ENCODE measurements around the gene ALOX12B. TPM values are rescaled to one million over a fixed set of nuclear protein-coding genes. Genes with fewer than 3 reads are reported as not detected.
A peak's percentile ranks its signal among the peaks of the same experiment; 100 is the strongest.

The ALOX12B gene
- total and polyA plus RNA-seq, 8 donors: 0.16 to 0.31 TPM; not detected in 6

DNA sequence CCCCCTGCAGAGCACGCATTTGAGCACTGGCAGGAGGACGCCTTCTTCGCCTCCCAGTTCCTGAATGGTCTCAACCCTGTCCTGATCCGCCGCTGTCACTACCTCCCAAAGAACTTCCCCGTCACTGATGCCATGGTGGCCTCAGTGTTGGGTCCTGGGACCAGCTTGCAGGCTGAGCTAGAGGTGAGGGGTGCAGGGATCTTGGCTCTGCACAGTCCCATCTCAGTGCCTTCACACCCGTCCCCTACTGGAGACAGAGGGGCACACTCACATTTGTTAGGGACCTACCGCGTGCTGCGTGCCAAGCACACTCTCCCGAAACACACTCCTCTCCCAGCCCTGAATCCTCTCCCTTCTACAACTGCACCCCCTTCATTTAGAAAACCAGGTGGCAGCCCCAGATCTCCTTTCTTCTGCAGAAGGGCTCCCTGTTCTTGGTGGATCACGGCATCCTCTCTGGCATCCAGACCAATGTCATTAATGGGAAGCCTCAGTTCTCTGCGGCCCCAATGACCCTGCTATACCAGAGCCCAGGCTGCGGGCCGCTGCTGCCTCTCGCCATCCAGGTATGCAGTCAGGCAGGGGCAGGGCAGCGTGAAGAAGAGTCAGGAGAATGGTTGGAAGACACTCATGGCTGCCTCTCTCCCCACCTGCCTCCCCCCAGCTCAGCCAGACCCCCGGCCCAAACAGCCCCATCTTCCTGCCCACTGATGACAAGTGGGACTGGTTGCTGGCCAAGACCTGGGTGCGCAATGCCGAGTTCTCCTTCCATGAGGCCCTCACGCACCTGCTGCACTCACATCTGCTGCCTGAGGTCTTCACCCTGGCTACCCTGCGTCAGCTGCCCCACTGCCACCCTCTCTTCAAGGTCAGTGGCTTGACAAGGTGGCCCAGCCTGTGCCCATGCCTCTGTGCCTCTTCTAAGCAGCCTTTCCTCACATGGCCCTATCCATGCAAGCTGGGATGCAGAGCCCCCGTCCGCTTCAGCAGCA lies 42.4 kb downstream of the ALOX12B start:
- DNase-seq (no peak), ATAC-seq (no peak), FAIRE-seq (no peak)
- WGBS, 2 donors: 73 to 78% methylated on average over 24 of the region's 24 CpGs
- no peaks in the 10 kb centered on the region for H3K27me3 ChIP-seq
- intact Hi-C loops (cut with DNase I): no loop called here
- H3K36me3 ChIP-seq: no peaks in the 10 kb centered on the region
- no peaks in the 10 kb centered on the region for H3K9me3 ChIP-seq
- H3K4me3 ChIP-seq: no peak overlapping the region
- no peaks in the 10 kb centered on the region for H3K4me1 ChIP-seq
- no peak overlapping the region for H3K27ac ChIP-seq
- TF ChIP-seq, protein P1, sequence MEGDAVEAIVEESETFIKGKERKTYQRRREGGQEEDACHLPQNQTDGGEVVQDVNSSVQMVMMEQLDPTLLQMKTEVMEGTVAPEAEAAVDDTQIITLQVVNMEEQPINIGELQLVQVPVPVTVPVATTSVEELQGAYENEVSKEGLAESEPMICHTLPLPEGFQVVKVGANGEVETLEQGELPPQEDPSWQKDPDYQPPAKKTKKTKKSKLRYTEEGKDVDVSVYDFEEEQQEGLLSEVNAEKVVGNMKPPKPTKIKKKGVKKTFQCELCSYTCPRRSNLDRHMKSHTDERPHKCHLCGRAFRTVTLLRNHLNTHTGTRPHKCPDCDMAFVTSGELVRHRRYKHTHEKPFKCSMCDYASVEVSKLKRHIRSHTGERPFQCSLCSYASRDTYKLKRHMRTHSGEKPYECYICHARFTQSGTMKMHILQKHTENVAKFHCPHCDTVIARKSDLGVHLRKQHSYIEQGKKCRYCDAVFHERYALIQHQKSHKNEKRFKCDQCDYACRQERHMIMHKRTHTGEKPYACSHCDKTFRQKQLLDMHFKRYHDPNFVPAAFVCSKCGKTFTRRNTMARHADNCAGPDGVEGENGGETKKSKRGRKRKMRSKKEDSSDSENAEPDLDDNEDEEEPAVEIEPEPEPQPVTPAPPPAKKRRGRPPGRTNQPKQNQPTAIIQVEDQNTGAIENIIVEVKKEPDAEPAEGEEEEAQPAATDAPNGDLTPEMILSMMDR (IDR thresholded peaks at IDR 0.05): no peak

DNA sequence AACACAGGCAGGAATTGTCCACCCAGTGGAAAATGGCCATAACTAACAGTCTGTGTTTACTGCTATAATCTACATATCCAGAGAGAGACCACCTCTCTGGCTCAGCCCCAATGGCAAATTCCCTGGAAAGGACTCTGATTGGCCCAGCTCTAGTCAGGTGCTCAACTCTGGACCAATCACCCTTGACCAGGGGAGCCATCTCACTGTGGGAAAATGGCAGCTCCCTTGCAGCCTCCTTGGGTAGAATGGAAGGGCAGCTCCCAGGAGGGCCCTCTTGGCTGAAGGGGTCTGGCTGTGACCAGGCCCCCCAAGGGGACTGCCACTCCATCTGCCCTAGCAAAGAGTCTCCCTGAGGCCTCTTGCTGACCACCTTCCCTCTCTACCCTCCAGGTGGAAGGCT lies 45.5 kb downstream of the ALOX12B start:
- H3K36me3 ChIP-seq: no peaks in the 10 kb centered on the region
- H3K27ac ChIP-seq: no peak overlapping the region
- ATAC-seq (no peak), FAIRE-seq (no peak), DNase-seq (no peak)
- H3K4me1 ChIP-seq: no peaks in the 10 kb centered on the region
- no peaks in the 10 kb centered on the region for H3K9me3 ChIP-seq
- intact Hi-C loops (cut with DNase I): no loop called here
- no peak overlapping the region for H3K4me3 ChIP-seq
- peaks cover 0 to 5% (median 0%) of the 10 kb centered on the region in 4 donors for H3K27me3 ChIP-seq
- TF ChIP-seq, protein P1 (IDR thresholded peaks at IDR 0.05): no peak

DNA sequence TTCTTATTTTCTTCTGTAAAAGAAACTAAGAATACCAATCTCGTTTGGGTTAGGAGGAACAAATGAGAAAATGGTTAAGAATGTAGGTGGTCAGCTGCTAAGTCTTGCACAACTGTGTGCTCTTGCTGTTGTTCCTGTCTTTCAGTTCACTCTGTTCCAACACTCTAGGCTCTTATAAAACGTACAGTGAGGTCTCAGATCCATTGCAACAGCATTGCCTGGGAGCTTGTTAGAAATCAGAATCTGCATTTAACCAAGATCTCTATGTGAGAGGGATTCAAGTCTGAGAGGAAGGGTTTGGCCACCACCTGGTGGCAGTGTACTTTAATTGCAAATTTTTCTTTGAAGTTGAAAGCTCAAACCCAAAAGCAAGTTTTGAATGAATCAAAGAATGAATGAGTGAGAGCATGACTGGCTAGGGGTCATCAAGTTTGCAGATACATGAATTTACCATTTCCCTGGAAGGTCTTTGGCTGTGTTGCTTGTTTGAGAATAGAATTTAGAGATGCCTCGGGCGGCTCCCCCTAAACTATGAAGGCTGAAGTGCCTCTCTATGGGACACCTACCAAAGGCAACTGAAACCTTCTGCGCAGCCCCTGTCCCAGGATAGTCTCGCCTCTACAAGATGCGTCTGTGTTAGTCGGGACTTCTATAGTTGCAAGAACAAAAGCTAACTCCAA lies 46.1 kb downstream of the ALOX12B start:
- TF ChIP-seq, protein P1 (IDR thresholded peaks at IDR 0.05): peak in 2 of 4 donors; percentile 14 to 34
- Histone ChIP-seq H3K4me3 (no peak overlapping the region), H3K27me3 (peaks cover 0 to 5% (median 0%) of the 10 kb centered on the region in 4 donors), H3K27ac (peak overlapping the region in 1 of 4 donors; percentile 34), H3K4me1 (no peaks in the 10 kb centered on the region), H3K9me3 (no peaks in the 10 kb centered on the region), H3K36me3 (no peaks in the 10 kb centered on the region)
- intact Hi-C loops (cut with DNase I): no loop called here
- DNase-seq (no peak), ATAC-seq (peak in 3 of 4 donors; percentile 70 to 82 (median 71)), FAIRE-seq (no peak)
- 53 to 65% methylated on average over 8 of the region's 8 CpGs for WGBS, 2 donors

DNA sequence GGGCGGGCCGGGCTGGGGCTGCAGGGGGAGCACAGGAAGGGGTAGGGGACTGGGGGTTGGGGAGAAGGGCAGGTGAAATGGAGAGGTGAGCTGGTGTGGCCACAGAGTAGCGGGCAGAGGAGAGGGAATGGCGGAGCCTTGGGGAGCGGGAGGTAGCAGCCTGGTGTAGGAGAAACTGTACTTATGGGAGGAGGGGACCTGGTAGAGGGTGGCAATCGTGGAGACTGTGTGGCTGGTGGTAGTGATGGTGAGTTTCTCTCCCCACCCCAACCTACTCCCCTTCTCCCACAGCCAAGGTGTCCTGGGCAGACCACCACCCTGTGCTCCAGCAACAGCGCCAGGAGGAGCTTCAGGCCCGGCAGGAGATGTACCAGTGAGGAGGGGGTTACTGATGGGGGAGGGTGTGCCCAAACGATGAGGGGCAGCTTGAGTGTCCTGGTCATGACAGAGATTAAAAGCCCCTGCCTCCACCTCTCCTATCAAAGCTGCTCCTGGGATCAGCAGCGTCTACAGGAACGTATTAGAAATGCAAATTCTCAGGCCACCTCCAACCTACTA lies 47.8 kb downstream of the ALOX12B start:
- no peaks in the 10 kb centered on the region for H3K36me3 ChIP-seq
- FAIRE-seq (no peak), DNase-seq (no peak), ATAC-seq (no peak)
- H3K27ac ChIP-seq: no peak overlapping the region
- intact Hi-C loops (cut with DNase I): no loop called here
- TF ChIP-seq, protein P1 (IDR thresholded peaks at IDR 0.05): no peak
- no peaks in the 10 kb centered on the region for H3K9me3 ChIP-seq
- H3K4me3 ChIP-seq: no peak overlapping the region
- peaks cover 0 to 5% (median 0%) of the 10 kb centered on the region in 4 donors for H3K27me3 ChIP-seq
- WGBS, 2 donors: 49 to 58% methylated on average over 10 to 11 of the region's 11 CpGs
- H3K4me1 ChIP-seq: no peaks in the 10 kb centered on the region

Data from pancreas (tissue), 10 donors.